ENCODE data around the gene KCNJ11.

DNA sequence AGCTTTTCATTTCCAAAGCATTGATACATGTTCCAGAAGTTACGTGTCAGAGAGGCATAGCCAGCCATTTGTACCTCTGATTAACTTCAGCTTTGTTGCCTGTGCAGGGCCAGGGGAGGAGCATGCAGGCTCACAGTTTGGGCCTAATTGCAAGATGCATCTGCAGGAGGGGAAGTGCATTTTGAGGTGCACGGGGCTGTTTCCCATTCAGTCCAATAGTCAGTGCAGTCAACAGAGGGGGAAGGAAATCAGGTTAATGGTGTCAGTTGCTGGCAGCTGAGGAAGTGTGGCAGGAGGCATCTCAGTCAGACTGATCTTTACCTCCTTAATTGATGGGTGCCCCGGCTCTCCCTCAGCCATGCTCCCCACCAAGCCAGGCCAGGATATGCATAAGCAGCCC lies 48.9 kb upstream of the KCNJ11 start:
- no peak for TF ChIP-seq POLR2A (IDR thresholded peaks at IDR 0.05)
- TF ChIP-seq CTCF (IDR thresholded peaks at IDR 0.05), result no peak
- TF ChIP-seq POLR2AphosphoS5 (IDR thresholded peaks at IDR 0.05), result no peak
